AG04450 (cell line): ENCODE results near the gene KANSL2. TPM values are rescaled to one million over a fixed set of nuclear protein-coding genes. Genes with fewer than 3 reads are reported as not detected.
A peak's percentile ranks its signal among the peaks of the same experiment; 100 is the strongest.
"Not testable (repeated sequence)": the region's sequence is repeated elsewhere in the genome, so short reads cannot be mapped to it uniquely, and the experiment has no call there.

Source experiments
- CTCF ChIA-PET: fragments of 300-600, 350-600 bp; formaldehyde crosslinking; extraction: SDS; loops from one replicate; lab custom pipeline; 2022; ENCODE audit warnings: antibody characterized with exemption, inconsistent platforms; lab: Charles Lee
- POLR2A ChIA-PET: fragments of 350-600 bp; formaldehyde crosslinking; extraction: SDS; loops from one replicate; lab custom pipeline; 2021; ENCODE audit warnings: antibody characterized with exemption, inconsistent platforms; lab: Yijun Ruan, JAX
- DNase-seq: peaks from one replicate; pipeline ENCODE4 v3.0.0-alpha.2; 2011; ENCODE audit warnings: low read depth, low spot score
- H3K27ac ChIP-seq: one replicate; pipeline ENCODE4 v1.5.1; 2012; ENCODE audit warnings: low read depth, low read length, control low read depth
- H3K27me3 ChIP-seq: one replicate; pipeline ENCODE4 v1.6.0; 2012; ENCODE audit warnings: low read length; ENCODE audit not compliant: control insufficient read depth, insufficient read depth
- H3K4me3 ChIP-seq: 2 replicates; pipeline ENCODE4 v1.5.1; 2011; ENCODE audit warnings: mild to moderate bottlenecking, low read depth, low read length, control low read depth
- H3K9me3 ChIP-seq: 2 replicates; pipeline ENCODE4 v1.5.1; 2012; ENCODE audit warnings: low read length; ENCODE audit not compliant: control insufficient read depth, insufficient read depth
- CTCF ChIP-seq: IDR thresholded peaks from 2 replicates; pipeline ENCODE4 v1.5.1; 2011; ENCODE audit warnings: low read depth, low read length, control low read depth, inconsistent platforms
- polyA plus RNA-seq: library from polyadenylated mRNA; depleted of rRNA; stranded (reverse); fragments of >200 nt; gene quantifications from 2 replicates; pipeline ENCODE4 v1.2.3, GENCODE V29; 2011

Gene KANSL2
- polyA plus RNA-seq, 1 experiment, result 37.9 TPM

DNA sequence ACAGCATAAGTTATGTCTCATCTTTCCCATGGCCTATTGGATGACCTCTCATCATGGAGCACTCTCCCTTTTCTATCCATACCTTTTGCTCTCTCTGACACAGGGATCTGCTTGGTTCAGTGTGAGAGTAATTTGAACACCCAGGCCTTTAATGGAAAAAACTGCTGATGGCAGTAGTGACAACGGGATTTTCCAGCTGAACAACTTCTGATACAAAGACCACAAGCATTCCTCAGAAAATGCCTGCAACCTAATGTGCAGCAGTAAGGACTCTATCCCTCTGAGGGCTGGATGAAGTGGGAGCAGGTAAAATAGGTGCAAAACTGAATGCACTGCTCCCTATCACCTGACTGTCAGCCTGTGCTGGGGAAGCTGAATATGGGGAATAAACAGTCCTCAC is 51.0 kb downstream of the KANSL2 start:
- peaks cover 21% of the 10 kb centered on the region for H3K27me3 ChIP-seq
- CTCF ChIA-PET, result interaction anchor here (2.4 kb wide), 1 partner anchor 13 kb away, joined by 15 read pairs; no protein-coding TSS in a partner anchor
- H3K4me3 ChIP-seq, result no peak overlapping the region
- no peak for TF ChIP-seq CTCF
- no peak overlapping the region for H3K27ac ChIP-seq
- POLR2A ChIA-PET, result no interaction called here
- H3K9me3 ChIP-seq, result no peaks in the 10 kb centered on the region
- no peak for DNase-seq

- CTCF ChIA-PET, result interaction anchor here (1.3 to 1.5 kb wide), 2 partner anchors 11 to 12 kb away, joined by 6 to 7 read pairs; no protein-coding TSS in a partner anchor
- Histone ChIP-seq H3K4me3 (no peak overlapping the region), H3K27me3 (peaks cover 21% of the 10 kb centered on the region), H3K27ac (no peak overlapping the region), H3K9me3 (no peaks in the 10 kb centered on the region)
- POLR2A ChIA-PET, result no interaction called here
- TF ChIP-seq CTCF, result no peak
- no peak for DNase-seq
These were observed 51.7 kb downstream of the KANSL2 start for GRCh38 chr12:48630346-48630745.

DNA sequence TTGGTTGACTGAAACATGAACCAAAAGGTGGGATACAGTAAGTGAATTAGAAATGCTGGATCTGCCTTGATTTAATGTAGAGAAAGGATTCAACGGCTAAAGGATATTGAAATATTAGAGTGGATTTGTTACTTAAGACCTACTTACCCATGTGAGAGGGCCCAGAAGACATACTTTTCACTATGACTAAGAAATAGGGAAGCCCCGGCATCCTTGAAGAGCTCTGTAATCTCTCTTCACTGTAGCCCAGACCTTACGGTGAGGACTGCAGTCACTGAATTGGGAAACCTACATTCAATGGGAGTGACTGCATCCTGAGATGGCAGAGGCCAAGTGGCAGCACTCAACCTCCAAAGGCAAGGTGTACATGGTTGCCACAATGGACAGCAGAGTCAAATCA is 52.5 kb downstream of the KANSL2 start:
- POLR2A ChIA-PET, result no interaction called here
- no peak overlapping the region for H3K4me3 ChIP-seq
- TF ChIP-seq CTCF, result no peak
- no peak for DNase-seq
- no peak overlapping the region for H3K27ac ChIP-seq
- CTCF ChIA-PET, result interaction anchor here (1.3 to 1.5 kb wide), 2 partner anchors 10 to 11 kb away, joined by 6 to 7 read pairs; no protein-coding TSS in a partner anchor
- H3K9me3 ChIP-seq, result no peaks in the 10 kb centered on the region
- peaks cover 21% of the 10 kb centered on the region for H3K27me3 ChIP-seq

GRCh38 chr12:48627556-48627955 is 54.5 kb downstream of the KANSL2 start:
- Histone ChIP-seq H3K9me3 (no peaks in the 10 kb centered on the region), H3K4me3 (no peak overlapping the region), H3K27ac (no peak overlapping the region), H3K27me3 (peaks cover 19% of the 10 kb centered on the region)
- ChIA-PET CTCF (no interaction called here), POLR2A (no interaction called here)
- DNase-seq, result no peak
- TF ChIP-seq CTCF, result no peak

DNA sequence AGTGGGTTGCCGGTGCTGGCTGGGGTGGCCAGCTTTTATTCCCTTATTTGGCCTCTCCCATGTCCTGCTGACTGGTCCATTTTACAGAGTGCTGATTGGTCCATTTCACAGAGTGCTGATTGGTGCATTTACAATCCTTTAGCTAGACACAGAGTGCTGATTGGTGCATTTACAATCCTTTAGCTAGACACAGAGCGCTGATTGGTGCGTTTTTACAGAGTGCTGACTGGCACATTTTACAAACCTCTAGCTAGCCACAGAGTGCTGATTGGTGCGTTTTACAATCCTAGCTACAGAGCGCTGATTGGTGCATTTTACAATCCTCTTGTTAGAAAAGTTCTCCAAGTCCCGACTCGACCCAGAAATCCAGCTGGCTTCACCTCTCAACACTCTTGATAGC is 59.0 kb downstream of the KANSL2 start:
- POLR2A ChIA-PET, H3K27ac ChIP-seq, H3K27me3 ChIP-seq, CTCF ChIA-PET, H3K9me3 ChIP-seq, DNase-seq, H3K4me3 ChIP-seq: not testable (repeated sequence)

- POLR2A ChIA-PET, result no interaction called here
These were observed 63.5 kb downstream of the KANSL2 start for GRCh38 chr12:48618541-48618940.

More at GRCh38 chr12:48618541-48618940, 63.5 kb downstream of the KANSL2 start:
- no peak overlapping the region for H3K27ac ChIP-seq
- H3K9me3 ChIP-seq, result no peaks in the 10 kb centered on the region
- CTCF ChIA-PET, result interaction anchor here (0.6 to 6.8 kb wide), 32 partner anchors 9 to 903 kb away, joined by 3 to 159 read pairs (median 4); partner anchors contain the start of genes ASB8, CCDC184 and LALBA
- no peak overlapping the region for H3K4me3 ChIP-seq
- H3K27me3 ChIP-seq, result peaks cover 5% of the 10 kb centered on the region
- peak; percentile 26 for DNase-seq
- peak; percentile 99 for TF ChIP-seq CTCF
